HG03558 (cell line): ENCODE measurements around the gene CCDC9.
"Not testable (repeated sequence)": the region's sequence is repeated elsewhere in the genome, so short reads cannot be mapped to it uniquely, and the experiment has no call there.

Source experiments
- ATAC-seq: cut with Tn5 transposase; IDR thresholded peaks from one replicate; pipeline ENCODE4 v1.9.1; 2021; ENCODE audit warnings: moderate number of reproducible peaks; ENCODE audit not compliant: unreplicated experiment; ENCODE audit errors: extremely low read depth

The CCDC9 gene

GRCh38 chr19:47231215-47232054 is 24.9 kb upstream of the CCDC9 start:
- ATAC-seq = no peak

GRCh38 chr19:47232422-47233211 is 23.7 kb upstream of the CCDC9 start:
- no peak for ATAC-seq

- ATAC-seq = no peak
These were observed 20.2 kb upstream of the CCDC9 start for GRCh38 chr19:47236072-47236675.

- ATAC-seq = no peak
These were observed 17.2 kb upstream of the CCDC9 start for GRCh38 chr19:47239152-47239551.

GRCh38 chr19:47239610-47240296 is 16.6 kb upstream of the CCDC9 start:
- ATAC-seq = no peak

- ATAC-seq = no peak
These were observed 15.8 kb upstream of the CCDC9 start for GRCh38 chr19:47240556-47240955.

GRCh38 chr19:47240996-47241918 is 15.1 kb upstream of the CCDC9 start:
- ATAC-seq = no peak

- ATAC-seq = no peak
These were observed 14.3 kb upstream of the CCDC9 start for GRCh38 chr19:47241919-47242577.

- ATAC-seq = no peak
These were observed 13.0 kb upstream of the CCDC9 start for GRCh38 chr19:47243364-47243775.

- peak; percentile 58 for ATAC-seq
These were observed 12.4 kb upstream of the CCDC9 start for GRCh38 chr19:47243776-47244547.

GRCh38 chr19:47247308-47247990 is 8.9 kb upstream of the CCDC9 start:
- no peak for ATAC-seq

- not testable (repeated sequence) for ATAC-seq
These were observed 3.3 kb upstream of the CCDC9 start for GRCh38 chr19:47253016-47253415.

GRCh38 chr19:47253467-47253881 is 2.9 kb upstream of the CCDC9 start:
- ATAC-seq = no peak

GRCh38 chr19:47253970-47254369 is 2.4 kb upstream of the CCDC9 start:
- ATAC-seq = no peak

- peak; percentile 42 for ATAC-seq
These were observed 527 bp downstream of the CCDC9 start for GRCh38 chr19:47256693-47257410.

- no peak for ATAC-seq
These were observed 1.3 kb downstream of the CCDC9 start for GRCh38 chr19:47257411-47258169.
